ENCODE results near the gene PXMP4. TPM values are rescaled to one million over a fixed set of nuclear protein-coding genes. Genes with fewer than 3 reads are reported as not detected.

Gene PXMP4
- total RNA-seq, 1 experiment from 2014 or later, result 12.0 TPM

- ChIA-PET CTCF (no interaction called here), POLR2A (interaction anchor here (0.6 kb wide), 1 partner anchor 159 kb away, joined by 8 read pairs; no protein-coding TSS in a partner anchor)
- H3K9me3 ChIP-seq (ENCODE audit: control insufficient read depth, insufficient read depth, low read depth, low read length), result no peaks in the 10 kb centered on the region
- no peaks in the 10 kb centered on the region for H3K36me3 ChIP-seq (ENCODE audit: control insufficient read depth, insufficient read depth, low read length)
- in situ Hi-C loops (cut with HindIII; ENCODE audit: low pct_unique_long_range_greater_than_20kb, low sequenced_read_pairs) (no loop called here), intact Hi-C loops (cut with micrococcal nuclease; ENCODE audit: unreplicated experiment) (no loop called here)
- no TSS peak for BruUV-seq (replicated peaks)
- no peaks in the 10 kb centered on the region for H3K27me3 ChIP-seq (ENCODE audit: control insufficient read depth, insufficient read depth, low read length)
- TF ChIP-seq SIN3A (IDR thresholded peaks at IDR 0.05; ENCODE audit: borderline replicate concordance, insufficient read depth, low read depth, low read length) (no peak), POLR2AphosphoS5 (IDR thresholded peaks at IDR 0.05; ENCODE audit: low read depth, low read length) (no peak)
- TF ChIP-seq, protein P1, sequence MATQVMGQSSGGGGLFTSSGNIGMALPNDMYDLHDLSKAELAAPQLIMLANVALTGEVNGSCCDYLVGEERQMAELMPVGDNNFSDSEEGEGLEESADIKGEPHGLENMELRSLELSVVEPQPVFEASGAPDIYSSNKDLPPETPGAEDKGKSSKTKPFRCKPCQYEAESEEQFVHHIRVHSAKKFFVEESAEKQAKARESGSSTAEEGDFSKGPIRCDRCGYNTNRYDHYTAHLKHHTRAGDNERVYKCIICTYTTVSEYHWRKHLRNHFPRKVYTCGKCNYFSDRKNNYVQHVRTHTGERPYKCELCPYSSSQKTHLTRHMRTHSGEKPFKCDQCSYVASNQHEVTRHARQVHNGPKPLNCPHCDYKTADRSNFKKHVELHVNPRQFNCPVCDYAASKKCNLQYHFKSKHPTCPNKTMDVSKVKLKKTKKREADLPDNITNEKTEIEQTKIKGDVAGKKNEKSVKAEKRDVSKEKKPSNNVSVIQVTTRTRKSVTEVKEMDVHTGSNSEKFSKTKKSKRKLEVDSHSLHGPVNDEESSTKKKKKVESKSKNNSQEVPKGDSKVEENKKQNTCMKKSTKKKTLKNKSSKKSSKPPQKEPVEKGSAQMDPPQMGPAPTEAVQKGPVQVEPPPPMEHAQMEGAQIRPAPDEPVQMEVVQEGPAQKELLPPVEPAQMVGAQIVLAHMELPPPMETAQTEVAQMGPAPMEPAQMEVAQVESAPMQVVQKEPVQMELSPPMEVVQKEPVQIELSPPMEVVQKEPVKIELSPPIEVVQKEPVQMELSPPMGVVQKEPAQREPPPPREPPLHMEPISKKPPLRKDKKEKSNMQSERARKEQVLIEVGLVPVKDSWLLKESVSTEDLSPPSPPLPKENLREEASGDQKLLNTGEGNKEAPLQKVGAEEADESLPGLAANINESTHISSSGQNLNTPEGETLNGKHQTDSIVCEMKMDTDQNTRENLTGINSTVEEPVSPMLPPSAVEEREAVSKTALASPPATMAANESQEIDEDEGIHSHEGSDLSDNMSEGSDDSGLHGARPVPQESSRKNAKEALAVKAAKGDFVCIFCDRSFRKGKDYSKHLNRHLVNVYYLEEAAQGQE (IDR thresholded peaks at IDR 0.05; ENCODE audit: insufficient read depth in 1 of 2, low read depth in 2 of 2, low read length in 1 of 2), result no peak
- TF ChIP-seq, protein P2, sequence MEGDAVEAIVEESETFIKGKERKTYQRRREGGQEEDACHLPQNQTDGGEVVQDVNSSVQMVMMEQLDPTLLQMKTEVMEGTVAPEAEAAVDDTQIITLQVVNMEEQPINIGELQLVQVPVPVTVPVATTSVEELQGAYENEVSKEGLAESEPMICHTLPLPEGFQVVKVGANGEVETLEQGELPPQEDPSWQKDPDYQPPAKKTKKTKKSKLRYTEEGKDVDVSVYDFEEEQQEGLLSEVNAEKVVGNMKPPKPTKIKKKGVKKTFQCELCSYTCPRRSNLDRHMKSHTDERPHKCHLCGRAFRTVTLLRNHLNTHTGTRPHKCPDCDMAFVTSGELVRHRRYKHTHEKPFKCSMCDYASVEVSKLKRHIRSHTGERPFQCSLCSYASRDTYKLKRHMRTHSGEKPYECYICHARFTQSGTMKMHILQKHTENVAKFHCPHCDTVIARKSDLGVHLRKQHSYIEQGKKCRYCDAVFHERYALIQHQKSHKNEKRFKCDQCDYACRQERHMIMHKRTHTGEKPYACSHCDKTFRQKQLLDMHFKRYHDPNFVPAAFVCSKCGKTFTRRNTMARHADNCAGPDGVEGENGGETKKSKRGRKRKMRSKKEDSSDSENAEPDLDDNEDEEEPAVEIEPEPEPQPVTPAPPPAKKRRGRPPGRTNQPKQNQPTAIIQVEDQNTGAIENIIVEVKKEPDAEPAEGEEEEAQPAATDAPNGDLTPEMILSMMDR (IDR thresholded peaks at IDR 0.05), result no peak
- no peaks in the 10 kb centered on the region for H3K4me1 ChIP-seq (ENCODE audit: control insufficient read depth, insufficient read depth, low read length)
- H3K27ac ChIP-seq (ENCODE audit: low read length), result no peak overlapping the region
- H3K4me3 ChIP-seq (ENCODE audit: low read depth in 2 of 2, low read length in 2 of 2), result no peak overlapping the region
- DNase-seq (ENCODE audit: low read depth, low spot score) (no peak), ATAC-seq (no peak)
These were observed 10.1 kb downstream of the PXMP4 start for GRCh38 chr20:33709905-33710541.

DNA sequence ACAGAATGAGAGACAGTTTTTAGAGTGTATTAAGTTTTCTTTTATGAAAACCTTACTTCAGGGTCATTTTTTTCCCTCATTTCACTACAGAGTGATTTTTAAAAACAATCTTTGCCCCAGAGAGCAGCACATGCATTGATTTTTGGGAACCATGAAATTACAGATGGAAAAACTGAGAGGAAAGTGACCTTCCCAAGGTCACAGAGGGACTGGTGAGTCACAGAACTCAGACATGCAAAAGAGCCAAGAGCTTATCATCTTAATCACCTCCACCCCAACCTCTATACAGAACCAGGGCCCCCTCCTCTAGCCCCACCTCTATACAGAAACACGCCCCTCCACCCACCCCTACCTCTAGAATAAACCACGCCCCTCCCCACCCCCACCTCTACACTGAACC is 10.7 kb downstream of the PXMP4 start:
- DNase-seq (ENCODE audit: low read depth, low spot score), result no peak
- ChIA-PET POLR2A (interaction anchor here (0.6 kb wide), 1 partner anchor 158 kb away, joined by 8 read pairs; no protein-coding TSS in a partner anchor), CTCF (no interaction called here)
- H3K36me3 ChIP-seq (ENCODE audit: control insufficient read depth, insufficient read depth, low read length), result no peaks in the 10 kb centered on the region
- H3K27ac ChIP-seq (ENCODE audit: low read length), result no peak overlapping the region
- H3K4me3 ChIP-seq (ENCODE audit: low read depth in 2 of 2, low read length in 2 of 2), result no peak overlapping the region
- in situ Hi-C loops (cut with HindIII; ENCODE audit: low pct_unique_long_range_greater_than_20kb, low sequenced_read_pairs), result no loop called here
- H3K4me1 ChIP-seq (ENCODE audit: control insufficient read depth, insufficient read depth, low read length), result no peaks in the 10 kb centered on the region
- BruUV-seq (replicated peaks), result no TSS peak
- no peaks in the 10 kb centered on the region for H3K9me3 ChIP-seq (ENCODE audit: control insufficient read depth, insufficient read depth, low read depth, low read length)
- no peaks in the 10 kb centered on the region for H3K27me3 ChIP-seq (ENCODE audit: control insufficient read depth, insufficient read depth, low read length)
- intact Hi-C loops (cut with micrococcal nuclease; ENCODE audit: unreplicated experiment), result no loop called here
- TF ChIP-seq SIN3A (IDR thresholded peaks at IDR 0.05; ENCODE audit: borderline replicate concordance, insufficient read depth, low read depth, low read length), result no peak
- TF ChIP-seq, protein P1 (IDR thresholded peaks at IDR 0.05; ENCODE audit: insufficient read depth in 1 of 2, low read depth in 2 of 2, low read length in 1 of 2), result no peak
- no peak for ATAC-seq
